Activated CD8-positive, alpha-beta T cell treated with anti-CD3 and anti-CD28 coated beads for 36 hours (primary cell): ENCODE measurements around the gene PRR29. TPM values are rescaled to one million over a fixed set of nuclear protein-coding genes. Genes with fewer than 3 reads are reported as not detected.

ENCODE experiments used
- ATAC-seq: fragments of 200-7000 bp; cut with Tn5 transposase; one replicate; pipeline ENCODE4 v1.10.0; 2021; ENCODE audit warnings: mild to moderate bottlenecking, moderate library complexity
- CTCF ChIA-PET: fragments of 350-600 bp; sonication (Branson Sonifier 250); formaldehyde crosslinking; loops from one replicate; lab custom pipeline; 2021; ENCODE audit warnings: antibody characterized with exemption; lab: Charles Lee
- POLR2A ChIA-PET: fragments of 350-600 bp; sonication (Branson Sonifier 250); formaldehyde crosslinking; loops from one replicate; lab custom pipeline; 2021; ENCODE audit warnings: antibody characterized with exemption; lab: Charles Lee
- DNase-seq: peaks from one replicate; pipeline ENCODE4 v3.0.0-alpha.2; 2020
- H3K27ac Mint-ChIP-seq: one replicate; pipeline ENCODE4 v1.8.0; 2021; ENCODE audit warnings: mild to moderate bottlenecking, mixed read lengths
- H3K27me3 Mint-ChIP-seq: one replicate; pipeline ENCODE4 v1.8.0; 2021; ENCODE audit warnings: mixed read lengths
- H3K36me3 Mint-ChIP-seq: one replicate; pipeline ENCODE4 v1.8.0; 2021; ENCODE audit warnings: low read depth, mixed read lengths
- H3K4me1 Mint-ChIP-seq: one replicate; pipeline ENCODE4 v1.8.0; 2021; ENCODE audit warnings: low read depth, mixed read lengths
- H3K4me3 Mint-ChIP-seq: one replicate; pipeline ENCODE4 v1.8.0; 2021; ENCODE audit warnings: mild to moderate bottlenecking, moderate library complexity, mixed read lengths
- H3K9me3 Mint-ChIP-seq: one replicate; pipeline ENCODE4 v1.8.0; 2021; ENCODE audit warnings: mixed read lengths
- CTCF ChIP-seq: fragments of 200-600 bp; IDR thresholded peaks from one replicate; pipeline ENCODE4 v1.8.0; 2022; ENCODE audit warnings: antibody characterized with exemption, mild to moderate bottlenecking
- intact Hi-C: fragments of 100-400 bp; cut with micrococcal nuclease; formaldehyde crosslinking; loops from one replicate; pipeline ENCODE4 v1.10.0; 2022
- total RNA-seq, 2 experiments: library from RNA; stranded (reverse); gene quantifications; one replicate each; pipeline ENCODE4 v1.2.3, GENCODE V29; 2021

The PRR29 gene
- total RNA-seq, 2 experiments from 2014 or later, result 0.74 to 2.5 TPM

- intact Hi-C loops, result no loop called here
- peaks cover 2% of the 10 kb centered on the region for H3K4me1 Mint-ChIP-seq
- DNase-seq, result no peak
- ChIA-PET POLR2A (interaction anchor here (0.6 to 1.4 kb wide), 4 partner anchors 12 to 114 kb away, joined by 3 to 5 read pairs (median 4); partner anchors contain the start of gene ICAM2), CTCF (interaction anchor here (1.6 to 2.2 kb wide), 3 partner anchors 10 to 95 kb away, joined by 3 to 17 read pairs (median 10); no protein-coding TSS in a partner anchor)
- H3K36me3 Mint-ChIP-seq, result peaks cover 5% of the 10 kb centered on the region
- ATAC-seq, result no peak
- H3K27me3 Mint-ChIP-seq, result no peaks in the 10 kb centered on the region
- H3K27ac Mint-ChIP-seq, result no peak overlapping the region
- H3K9me3 Mint-ChIP-seq, result no peaks in the 10 kb centered on the region
- no peak for TF ChIP-seq CTCF
- no peak overlapping the region for H3K4me3 Mint-ChIP-seq
These were observed 40.4 kb downstream of the PRR29 start for GRCh38 chr17:64038331-64039105.

- ATAC-seq, result no peak
- H3K9me3 Mint-ChIP-seq, result no peaks in the 10 kb centered on the region
- POLR2A ChIA-PET, result interaction anchor here (1.3 kb wide), 1 partner anchor 14 kb away, joined by 4 read pairs; no protein-coding TSS in a partner anchor
- no peaks in the 10 kb centered on the region for H3K27me3 Mint-ChIP-seq
- peaks cover 2% of the 10 kb centered on the region for H3K4me1 Mint-ChIP-seq
- no peak for DNase-seq
- H3K36me3 Mint-ChIP-seq, result peaks cover 8% of the 10 kb centered on the region
- H3K27ac Mint-ChIP-seq, result no peak overlapping the region
- TF ChIP-seq CTCF, result no peak
- CTCF ChIA-PET, result interaction anchor here (1.6 to 2.2 kb wide), 3 partner anchors 11 to 94 kb away, joined by 3 to 17 read pairs (median 10); no protein-coding TSS in a partner anchor
- intact Hi-C loops, result no loop called here
- no peak overlapping the region for H3K4me3 Mint-ChIP-seq
These were observed 40.9 kb downstream of the PRR29 start for GRCh38 chr17:64039106-64039400.

- POLR2A ChIA-PET, result interaction anchor here (0.7 kb wide), 1 partner anchor 12 kb away, joined by 3 read pairs; no protein-coding TSS in a partner anchor
- TF ChIP-seq CTCF, result no peak
- no peaks in the 10 kb centered on the region for H3K9me3 Mint-ChIP-seq
- DNase-seq (no peak), ATAC-seq (no peak)
- peaks cover 2% of the 10 kb centered on the region for H3K4me1 Mint-ChIP-seq
- peaks cover 13% of the 10 kb centered on the region for H3K36me3 Mint-ChIP-seq
- CTCF ChIA-PET, result interaction anchor here (2.2 kb wide), 1 partner anchor 93 kb away, joined by 10 read pairs; no protein-coding TSS in a partner anchor
- intact Hi-C loops, result no loop called here
- no peaks in the 10 kb centered on the region for H3K27me3 Mint-ChIP-seq
- H3K4me3 Mint-ChIP-seq, result no peak overlapping the region
- H3K27ac Mint-ChIP-seq, result no peak overlapping the region
These were observed 42.1 kb downstream of the PRR29 start for GRCh38 chr17:64040206-64040605.

GRCh38 chr17:64041912-64042311, 43.8 kb downstream of the PRR29 start:
- CTCF ChIA-PET, result interaction anchor here (0.9 to 3.8 kb wide), 11 partner anchors 10 to 229 kb away, joined by 3 to 29 read pairs (median 3); no protein-coding TSS in a partner anchor
- POLR2A ChIA-PET, result interaction anchor here (1.7 kb wide), 1 partner anchor 104 kb away, joined by 8 read pairs; no protein-coding TSS in a partner anchor
- TF ChIP-seq CTCF, result no peak
- Mint-ChIP-seq H3K4me1 (peaks cover 2% of the 10 kb centered on the region), H3K27me3 (no peaks in the 10 kb centered on the region), H3K36me3 (peaks cover 26% of the 10 kb centered on the region), H3K4me3 (no peak overlapping the region), H3K27ac (peak overlapping the region; percentile 48), H3K9me3 (no peaks in the 10 kb centered on the region)
- no peak for DNase-seq
- intact Hi-C loops, result no loop called here
- no peak for ATAC-seq
